Measurements from ENCODE around the gene AP1M1. TPM values are rescaled to one million over a fixed set of nuclear protein-coding genes. Genes with fewer than 3 reads are reported as not detected.

AP1M1 gene
- total RNA-seq, 4 donors from 2014 or later = 68.2 to 119 (median 73.5) TPM

- Histone ChIP-seq H3K4me3 (no peak overlapping the region), H3K27me3 (no peaks in the 10 kb centered on the region), H3K4me1 (peaks cover 12 to 19% of the 10 kb centered on the region in 2 donors), H3K36me3 (peaks cover 0 to 37% of the 10 kb centered on the region in 2 donors), H3K9me3 (no peaks in the 10 kb centered on the region), H3K27ac (no peak overlapping the region)
- DNase-seq (no peak), ATAC-seq (no peak)
- no peak for TF ChIP-seq POLR2A (IDR thresholded peaks at IDR 0.05)
- TF ChIP-seq, protein P1, sequence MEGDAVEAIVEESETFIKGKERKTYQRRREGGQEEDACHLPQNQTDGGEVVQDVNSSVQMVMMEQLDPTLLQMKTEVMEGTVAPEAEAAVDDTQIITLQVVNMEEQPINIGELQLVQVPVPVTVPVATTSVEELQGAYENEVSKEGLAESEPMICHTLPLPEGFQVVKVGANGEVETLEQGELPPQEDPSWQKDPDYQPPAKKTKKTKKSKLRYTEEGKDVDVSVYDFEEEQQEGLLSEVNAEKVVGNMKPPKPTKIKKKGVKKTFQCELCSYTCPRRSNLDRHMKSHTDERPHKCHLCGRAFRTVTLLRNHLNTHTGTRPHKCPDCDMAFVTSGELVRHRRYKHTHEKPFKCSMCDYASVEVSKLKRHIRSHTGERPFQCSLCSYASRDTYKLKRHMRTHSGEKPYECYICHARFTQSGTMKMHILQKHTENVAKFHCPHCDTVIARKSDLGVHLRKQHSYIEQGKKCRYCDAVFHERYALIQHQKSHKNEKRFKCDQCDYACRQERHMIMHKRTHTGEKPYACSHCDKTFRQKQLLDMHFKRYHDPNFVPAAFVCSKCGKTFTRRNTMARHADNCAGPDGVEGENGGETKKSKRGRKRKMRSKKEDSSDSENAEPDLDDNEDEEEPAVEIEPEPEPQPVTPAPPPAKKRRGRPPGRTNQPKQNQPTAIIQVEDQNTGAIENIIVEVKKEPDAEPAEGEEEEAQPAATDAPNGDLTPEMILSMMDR (IDR thresholded peaks at IDR 0.05 in 4 of 5, conservative IDR thresholded peaks at IDR 0.05 in 1 of 5) = no peak
- intact Hi-C loops (cut with DNase I; ENCODE audit: low total_unique reads) = no loop called here
- in situ Hi-C loops (cut with MboI; ENCODE audit: low sequenced_read_pairs in 4 of 4) = loop anchor here in 1 of 4 donors (25.0 kb wide), 1 partner anchor 310 kb away; no protein-coding TSS in a partner anchor
These were observed 4.9 kb downstream of the AP1M1 start for GRCh38 chr19:16202320-16203255.

DNA sequence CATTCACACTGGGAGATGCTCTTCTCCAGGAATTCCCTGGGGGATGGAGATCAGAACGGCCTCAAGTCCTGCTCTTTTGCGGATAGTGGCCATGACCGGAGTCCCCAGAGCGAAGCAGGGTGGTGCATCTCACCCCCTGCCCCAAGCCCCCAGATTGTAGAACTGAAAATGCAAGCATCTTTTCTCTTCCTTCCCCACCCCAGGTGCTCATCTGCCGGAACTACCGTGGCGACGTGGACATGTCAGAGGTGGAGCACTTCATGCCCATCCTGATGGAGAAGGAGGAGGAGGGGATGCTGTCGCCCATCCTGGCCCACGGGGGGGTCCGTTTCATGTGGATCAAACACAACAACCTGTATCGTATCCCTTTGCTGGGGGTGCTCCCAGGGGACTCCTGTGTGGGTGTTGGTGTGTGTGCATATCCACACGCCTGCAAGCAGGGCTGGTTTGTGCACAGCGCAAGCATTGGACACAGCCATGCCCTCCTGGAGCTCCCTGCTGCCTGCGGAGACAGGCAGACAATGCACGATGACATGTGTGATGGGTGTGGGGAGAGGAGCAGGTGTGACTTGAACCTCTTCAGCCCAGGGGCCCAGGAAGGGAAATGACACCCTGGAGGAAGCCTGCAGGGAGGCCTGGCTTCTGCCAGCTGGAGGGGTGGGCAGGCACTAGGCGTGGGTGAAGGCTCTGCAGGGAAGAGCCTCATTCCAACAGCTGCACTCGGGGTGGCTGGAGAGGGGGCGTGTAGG is 5.7 kb downstream of the AP1M1 start:
- Histone ChIP-seq H3K4me1 (peaks cover 12 to 17% of the 10 kb centered on the region in 2 donors), H3K9me3 (no peaks in the 10 kb centered on the region), H3K4me3 (no peak overlapping the region), H3K27me3 (no peaks in the 10 kb centered on the region), H3K27ac (no peak overlapping the region), H3K36me3 (peaks cover 0 to 46% of the 10 kb centered on the region in 2 donors)
- in situ Hi-C loops (cut with MboI; ENCODE audit: low sequenced_read_pairs in 4 of 4) (loop anchor here in 1 of 4 donors (25.0 kb wide), 1 partner anchor 309 kb away; no protein-coding TSS in a partner anchor), intact Hi-C loops (cut with DNase I; ENCODE audit: low total_unique reads) (no loop called here)
- ATAC-seq = no peak
- TF ChIP-seq, protein P1 (IDR thresholded peaks at IDR 0.05 in 4 of 5, conservative IDR thresholded peaks at IDR 0.05 in 1 of 5) = no peak
- no peak for TF ChIP-seq POLR2A (IDR thresholded peaks at IDR 0.05)
- no peak for DNase-seq

DNA sequence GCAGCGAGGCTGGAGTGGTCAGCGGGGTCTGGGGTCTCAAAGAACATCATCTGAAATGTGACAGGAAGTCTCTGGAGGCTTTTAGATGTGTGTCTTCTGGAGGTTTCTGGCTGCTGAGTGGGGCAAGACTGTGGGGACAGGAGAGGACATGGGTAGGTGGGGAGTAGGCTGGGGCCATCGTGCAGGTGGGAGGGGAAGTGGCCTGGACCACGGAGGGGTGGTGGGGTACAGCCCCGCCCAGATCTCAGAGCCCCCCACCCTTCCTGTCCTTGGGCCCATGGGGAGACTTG is 6.2 kb downstream of the AP1M1 start:
- in situ Hi-C loops (cut with MboI; ENCODE audit: low sequenced_read_pairs in 4 of 4) = loop anchor here in 1 of 4 donors (25.0 kb wide), 1 partner anchor 308 kb away; no protein-coding TSS in a partner anchor
- peaks cover 0 to 51% of the 10 kb centered on the region in 2 donors for H3K36me3 ChIP-seq
- ATAC-seq (no peak), DNase-seq (no peak)
- no peak overlapping the region for H3K4me3 ChIP-seq
- H3K4me1 ChIP-seq = peaks cover 8 to 12% of the 10 kb centered on the region in 2 donors
- no peaks in the 10 kb centered on the region for H3K9me3 ChIP-seq
- intact Hi-C loops (cut with DNase I; ENCODE audit: low total_unique reads) = no loop called here
- H3K27me3 ChIP-seq = no peaks in the 10 kb centered on the region
- H3K27ac ChIP-seq = no peak overlapping the region
- TF ChIP-seq POLR2A (IDR thresholded peaks at IDR 0.05) = no peak
- TF ChIP-seq, protein P1 (IDR thresholded peaks at IDR 0.05 in 4 of 5, conservative IDR thresholded peaks at IDR 0.05 in 1 of 5) = no peak

DNA sequence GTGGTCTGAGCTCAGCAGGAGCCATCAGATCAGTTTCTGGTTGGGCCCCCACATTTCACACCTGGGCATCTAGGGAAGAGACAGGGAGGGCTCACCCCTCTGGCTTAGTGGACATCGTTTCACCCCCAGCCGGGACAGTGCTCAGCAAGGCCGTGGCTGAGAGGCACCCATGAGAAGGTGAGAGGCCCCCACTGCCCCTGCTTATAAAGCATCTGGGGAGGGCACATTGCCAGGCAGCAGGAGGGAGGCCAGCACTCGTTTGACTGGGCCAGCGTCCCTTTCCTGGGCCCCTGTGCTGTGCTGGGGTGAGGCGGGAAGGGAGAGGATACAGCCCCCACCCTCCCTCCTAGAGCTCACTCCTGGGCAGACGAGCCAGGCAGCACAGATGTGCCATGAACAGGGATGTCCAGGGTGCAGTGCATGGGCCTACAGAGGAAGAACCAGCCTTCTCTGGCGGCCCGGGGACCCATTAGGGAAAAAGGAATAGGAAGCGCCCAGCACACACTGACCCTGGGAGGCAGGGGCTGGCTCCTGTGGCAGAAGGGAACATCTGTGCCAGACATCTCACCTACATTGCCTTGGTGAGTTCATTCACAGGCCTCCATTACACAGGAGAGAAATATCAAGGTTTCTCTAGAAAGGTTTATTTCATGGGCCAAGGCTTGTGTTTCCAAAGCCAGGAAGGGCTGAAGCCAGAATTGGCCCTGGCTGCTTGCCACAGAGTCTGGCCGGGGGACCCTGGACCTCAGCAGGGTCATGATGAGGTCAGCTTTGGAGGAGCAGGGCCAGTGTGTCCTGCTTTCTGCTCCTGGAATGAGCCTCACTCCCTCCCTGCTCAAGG is 7.7 kb downstream of the AP1M1 start:
- DNase-seq = no peak
- H3K9me3 ChIP-seq = no peaks in the 10 kb centered on the region
- no peak overlapping the region for H3K4me3 ChIP-seq
- no peak for TF ChIP-seq POLR2A (IDR thresholded peaks at IDR 0.05)
- in situ Hi-C loops (cut with MboI; ENCODE audit: low sequenced_read_pairs in 4 of 4) = loop anchor here in 1 of 4 donors (25.0 kb wide), 1 partner anchor 307 kb away; no protein-coding TSS in a partner anchor
- ATAC-seq = no peak
- no peaks in the 10 kb centered on the region for H3K4me1 ChIP-seq
- peaks cover 0 to 66% of the 10 kb centered on the region in 2 donors for H3K36me3 ChIP-seq
- H3K27me3 ChIP-seq = no peaks in the 10 kb centered on the region
- intact Hi-C loops (cut with DNase I; ENCODE audit: low total_unique reads) = no loop called here
- no peak overlapping the region for H3K27ac ChIP-seq

All from gastrocnemius medialis (tissue), 4 donors.